Upper lobe of left lung (tissue), 4 donors: ENCODE measurements around the gene LARGE1.

ENCODE experiments used
- EP300 ChIP-seq, 4 donors: sonication (generic); formaldehyde crosslinking; IDR thresholded peaks; one replicate each; pipeline ENCODE4 v1.5.1; 2017; ENCODE audit warnings: antibody characterized with exemption in 4 of 4, control low read depth in 2 of 4
- POLR2A ChIP-seq, 4 donors: fragments of 450-650 bp; IDR thresholded peaks; one replicate each; pipeline ENCODE4 v1.5.1; 2016 to 2017; ENCODE audit warnings: antibody characterized with exemption in 4 of 4, mild to moderate bottlenecking in 2 of 4
- POLR2AphosphoS5 ChIP-seq, 2 donors: sonication (generic); formaldehyde crosslinking; IDR thresholded peaks; one replicate each; pipeline ENCODE4 v1.5.1; 2017; ENCODE audit warnings: antibody characterized with exemption in 2 of 2
- TF ChIP-seq, protein P1 (sequence below), 6 experiments: fragments of 450-650 bp in 4 of 6; fragments of 200-600 bp in 2 of 6; sonication (generic) in 2 of 6; IDR thresholded peaks; one replicate each; pipeline ENCODE4 v1.5.1; 2016 to 2019; ENCODE audit warnings: antibody characterized with exemption in 6 of 6

- TF ChIP-seq POLR2A (IDR thresholded peaks at IDR 0.05), result no peak
- TF ChIP-seq, protein P1, sequence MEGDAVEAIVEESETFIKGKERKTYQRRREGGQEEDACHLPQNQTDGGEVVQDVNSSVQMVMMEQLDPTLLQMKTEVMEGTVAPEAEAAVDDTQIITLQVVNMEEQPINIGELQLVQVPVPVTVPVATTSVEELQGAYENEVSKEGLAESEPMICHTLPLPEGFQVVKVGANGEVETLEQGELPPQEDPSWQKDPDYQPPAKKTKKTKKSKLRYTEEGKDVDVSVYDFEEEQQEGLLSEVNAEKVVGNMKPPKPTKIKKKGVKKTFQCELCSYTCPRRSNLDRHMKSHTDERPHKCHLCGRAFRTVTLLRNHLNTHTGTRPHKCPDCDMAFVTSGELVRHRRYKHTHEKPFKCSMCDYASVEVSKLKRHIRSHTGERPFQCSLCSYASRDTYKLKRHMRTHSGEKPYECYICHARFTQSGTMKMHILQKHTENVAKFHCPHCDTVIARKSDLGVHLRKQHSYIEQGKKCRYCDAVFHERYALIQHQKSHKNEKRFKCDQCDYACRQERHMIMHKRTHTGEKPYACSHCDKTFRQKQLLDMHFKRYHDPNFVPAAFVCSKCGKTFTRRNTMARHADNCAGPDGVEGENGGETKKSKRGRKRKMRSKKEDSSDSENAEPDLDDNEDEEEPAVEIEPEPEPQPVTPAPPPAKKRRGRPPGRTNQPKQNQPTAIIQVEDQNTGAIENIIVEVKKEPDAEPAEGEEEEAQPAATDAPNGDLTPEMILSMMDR (IDR thresholded peaks at IDR 0.05), result no peak
- TF ChIP-seq POLR2AphosphoS5 (IDR thresholded peaks at IDR 0.05), result no peak
- no peak for TF ChIP-seq EP300 (IDR thresholded peaks at IDR 0.05)
These were observed 87.6 kb downstream of the LARGE1 start for GRCh38 chr22:33832558-33833151.
